Skin of body (tissue), 2 donors: ENCODE data around the gene ACOX2. TPM values are rescaled to one million over a fixed set of nuclear protein-coding genes. Genes with fewer than 3 reads are reported as not detected.

Experiments used
- DNase-seq: peaks from one replicate; lab custom pipeline; 2025; lab: John Stamatoyannopoulos, UW
- total RNA-seq: library from RNA; depleted of rRNA; stranded (reverse); fragments of >200 nt; gene quantifications from one replicate; pipeline ENCODE4 v1.2.3, GENCODE V29; 2014

Gene ACOX2
- total RNA-seq, 1 donor from 2014 or later, result 15.8 TPM

GRCh38 chr3:58474967-58475578, 61.9 kb downstream of the ACOX2 start:
- no peak for DNase-seq

GRCh38 chr3:58474348-58474911, 62.6 kb downstream of the ACOX2 start:
- DNase-seq, result no peak

- no peak for DNase-seq
These were observed 63.7 kb downstream of the ACOX2 start for GRCh38 chr3:58473275-58473674.

- DNase-seq, result no peak
These were observed 65.7 kb downstream of the ACOX2 start for GRCh38 chr3:58471025-58471887.

- no peak for DNase-seq
These were observed 66.5 kb downstream of the ACOX2 start for GRCh38 chr3:58470363-58471024.

- no peak for DNase-seq
These were observed 67.9 kb downstream of the ACOX2 start for GRCh38 chr3:58469096-58469495.

- no peak for DNase-seq
These were observed 70.0 kb downstream of the ACOX2 start for GRCh38 chr3:58466899-58467563.

- DNase-seq, result no peak
These were observed 72.1 kb downstream of the ACOX2 start for GRCh38 chr3:58464866-58465265.

GRCh38 chr3:58463942-58464271, 73.1 kb downstream of the ACOX2 start:
- no peak for DNase-seq

GRCh38 chr3:58463181-58463941, 73.6 kb downstream of the ACOX2 start:
- peak; percentile 19 for DNase-seq

GRCh38 chr3:58462829-58463180, 74.2 kb downstream of the ACOX2 start:
- no peak for DNase-seq

- DNase-seq, result no peak
These were observed 77.8 kb downstream of the ACOX2 start for GRCh38 chr3:58459160-58459559.

Other genes with a start within 250 kb of the ACOX2 start
- 13.2 TPM for gene RPP14, start 230.9 kb downstream of the ACOX2 start, total RNA-seq
- 10.6 TPM for gene HTD2, start 230.7 kb downstream of the ACOX2 start, total RNA-seq
- gene PXK, start 204.3 kb downstream of the ACOX2 start, total RNA-seq, result 31.2 TPM
- 63.6 TPM for gene PDHB, start 103.4 kb downstream of the ACOX2 start, total RNA-seq
- 13.8 TPM for gene KCTD6, start 45.1 kb downstream of the ACOX2 start, total RNA-seq
- 0.59 TPM for gene FAM107A, start 40.2 kb upstream of the ACOX2 start, total RNA-seq
- 1.8 TPM for gene FAM3D, start 129.6 kb upstream of the ACOX2 start, total RNA-seq